A673 (cell line): Measurements from ENCODE around the gene SPSB3. TPM values are rescaled to one million over a fixed set of nuclear protein-coding genes. Genes with fewer than 3 reads are reported as not detected.

Source experiments
- BruUV-seq: library from RNA; stranded (reverse); fragments of 400-500 nt; replicated peaks from 2 replicates; lab custom pipeline; 2021; lab: Mats Ljungman, UMichigan
- CTCF ChIA-PET: fragments of 300-600 bp; sonication (Branson Sonifier 250); formaldehyde crosslinking; loops from one replicate; lab custom pipeline; 2022; ENCODE audit warnings: antibody characterized with exemption; lab: Charles Lee
- POLR2A ChIA-PET: fragments of 300-600 bp; sonication (Branson Sonifier 250); formaldehyde crosslinking; loops from one replicate; lab custom pipeline; 2022; ENCODE audit warnings: antibody characterized with exemption; ENCODE audit not compliant: low non-redundant PET; lab: Charles Lee
- DNase-seq: peaks from one replicate; pipeline ENCODE4 v3.0.0-alpha.2; 2015; ENCODE audit warnings: low spot score
- H3K27ac ChIP-seq: fragments of 200-600 bp; sonication (generic); 2 replicates; pipeline ENCODE4 v1.5.1; 2016; ENCODE audit warnings: mixed run types, low read depth, mild to moderate bottlenecking, mixed read lengths, antibody characterized with exemption, low read length; ENCODE audit not compliant: poor library complexity, severe bottlenecking
- H3K27me3 ChIP-seq: fragments of 200-600 bp; sonication (generic); replicated peaks from 2 replicates; pipeline ENCODE4 v1.6.1; 2017; ENCODE audit warnings: mixed run types, low read depth, mild to moderate bottlenecking, mixed read lengths, antibody characterized with exemption, low read length; ENCODE audit not compliant: insufficient read depth, poor library complexity
- H3K36me3 ChIP-seq: fragments of 200-600 bp; sonication (generic); 2 replicates; pipeline ENCODE4 v1.6.1; 2016; ENCODE audit warnings: mixed run types, mild to moderate bottlenecking, mixed read lengths, antibody characterized with exemption, low read length; ENCODE audit not compliant: insufficient read depth, poor library complexity, severe bottlenecking
- H3K4me1 ChIP-seq: fragments of 200-600 bp; sonication (generic); 2 replicates; pipeline ENCODE4 v1.6.1; 2017; ENCODE audit warnings: mixed run types, mild to moderate bottlenecking, mixed read lengths, antibody characterized with exemption, low read length; ENCODE audit not compliant: insufficient read depth, poor library complexity, severe bottlenecking
- H3K4me3 ChIP-seq: fragments of 200-600 bp; sonication (generic); 2 replicates; pipeline ENCODE4 v1.5.1; 2016; ENCODE audit warnings: low read depth, mixed run types, mild to moderate bottlenecking, mixed read lengths, low read length; ENCODE audit not compliant: poor library complexity, severe bottlenecking
- H3K9me3 ChIP-seq: fragments of 200-600 bp; sonication (generic); 2 replicates; pipeline ENCODE4 v1.6.1; 2016; ENCODE audit warnings: mixed run types, low read depth, mild to moderate bottlenecking, mixed read lengths, antibody characterized with exemption, low read length; ENCODE audit not compliant: poor library complexity, severe bottlenecking
- CTCF ChIP-seq: fragments of 300-800, 200-600 bp; sonication (generic); conservative IDR thresholded peaks from 2 replicates; pipeline ENCODE4 v1.5.1; 2017; ENCODE audit warnings: low read depth, mild to moderate bottlenecking, antibody characterized with exemption, low read length, moderate library complexity, mixed read lengths
- EZH2 ChIP-seq: fragments of 200-600 bp; sonication (generic); IDR thresholded peaks from 2 replicates; pipeline ENCODE4 v1.6.1; 2017; ENCODE audit warnings: borderline replicate concordance, low read depth, mild to moderate bottlenecking, mixed read lengths, antibody characterized with exemption, low read length; ENCODE audit not compliant: poor library complexity, severe bottlenecking
- intact Hi-C: fragments of 100-400 bp; cut with micrococcal nuclease; formaldehyde crosslinking; loops from one replicate; pipeline ENCODE4 v1.10.0; 2022; ENCODE audit not compliant: unreplicated experiment
- total RNA-seq: library from RNA; stranded (reverse); gene quantifications from 2 replicates; pipeline ENCODE4 v1.2.3, GENCODE V29; 2021

The SPSB3 gene
- total RNA-seq, 1 experiment from 2014 or later, result 15.0 TPM

GRCh38 chr16:1794908-1795666 is 12.7 kb upstream of the SPSB3 start:
- no peak for DNase-seq
- intact Hi-C loops, result no loop called here
- no peak for TF ChIP-seq EZH2
- TF ChIP-seq CTCF, result no peak
- no peak overlapping the region for H3K4me3 ChIP-seq
- H3K27ac ChIP-seq, result no peak overlapping the region
- H3K4me1 ChIP-seq, result no peaks in the 10 kb centered on the region
- POLR2A ChIA-PET, result no interaction called here
- no TSS peak for BruUV-seq
- H3K36me3 ChIP-seq, result no peaks in the 10 kb centered on the region
- CTCF ChIA-PET, result no interaction called here
- H3K9me3 ChIP-seq, result peaks cover 6% of the 10 kb centered on the region
- H3K27me3 ChIP-seq, result no peaks in the 10 kb centered on the region

GRCh38 chr16:1794221-1794871 is 12.0 kb upstream of the SPSB3 start:
- no peak for DNase-seq
- TF ChIP-seq CTCF, result no peak
- no peak for TF ChIP-seq EZH2

DNA sequence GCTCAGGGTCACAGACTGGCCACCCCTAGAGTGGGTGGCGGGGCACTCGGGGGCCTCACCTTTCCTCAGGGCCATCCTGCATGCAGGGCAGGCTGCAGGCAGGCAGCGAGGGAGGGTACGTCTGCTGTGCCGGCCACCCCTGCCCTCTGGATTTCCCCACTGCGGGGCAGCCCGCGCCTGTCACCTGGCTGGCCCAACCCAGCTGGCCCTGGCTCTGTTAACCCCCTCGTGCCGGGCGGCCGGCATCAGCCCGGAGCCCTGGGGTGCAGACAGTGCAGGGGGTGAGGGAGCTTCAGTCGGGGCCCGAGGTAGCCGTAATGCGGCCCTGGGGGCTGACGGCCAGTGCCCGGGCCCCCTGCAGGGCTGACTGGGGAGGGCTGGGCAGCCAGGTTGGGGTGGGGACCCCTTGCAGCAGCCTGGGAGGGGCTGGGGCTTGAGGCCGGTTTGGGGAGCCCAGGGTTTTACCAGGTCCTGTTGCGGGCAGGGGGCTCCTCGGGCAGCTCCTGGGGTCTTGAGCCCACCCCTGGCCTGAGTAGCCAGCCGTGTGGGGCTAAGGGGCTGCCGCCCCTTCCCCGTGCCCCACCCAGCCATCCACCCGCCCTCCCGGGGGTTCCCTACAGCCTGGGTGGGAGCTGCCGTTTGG is 11.3 kb upstream of the SPSB3 start, which contains the start of gene IGFALS:
TSS of gene IGFALS (minus strand) at position 128 of the 643 bp plus-strand sequence. CDS start at position 75, 53 bp downstream.
- BruUV-seq, result no TSS peak
- POLR2A ChIA-PET, result no interaction called here
- no peak for DNase-seq

More at GRCh38 chr16:1794221-1794871, 12.0 kb upstream of the SPSB3 start:
- no TSS peak for BruUV-seq
- Histone ChIP-seq H3K27me3 (no peaks in the 10 kb centered on the region), H3K4me3 (no peak overlapping the region), H3K9me3 (peaks cover 6% of the 10 kb centered on the region), H3K4me1 (no peaks in the 10 kb centered on the region), H3K27ac (no peak overlapping the region), H3K36me3 (peaks cover under 1% of the 10 kb centered on the region)
- intact Hi-C loops, result no loop called here
- CTCF ChIA-PET, result interaction anchor here (0.5 kb wide), 1 partner anchor 117 kb away, joined by 6 read pairs; no protein-coding TSS in a partner anchor
- POLR2A ChIA-PET, result no interaction called here

More for the DNA sequence above, 11.3 kb upstream of the SPSB3 start, which contains the start of gene IGFALS:
- no peaks in the 10 kb centered on the region for H3K27me3 ChIP-seq
- H3K4me3 ChIP-seq, result no peak within 1 kb of the TSS
- H3K27ac ChIP-seq, result no peak within 1 kb of the TSS
- H3K4me1 ChIP-seq, result no peaks in the 10 kb centered on the region
- no peak for TF ChIP-seq CTCF
- TF ChIP-seq EZH2, result no peak
- CTCF ChIA-PET, result interaction anchor here (0.5 kb wide), 1 partner anchor 117 kb away, joined by 6 read pairs; no protein-coding TSS in a partner anchor
- H3K9me3 ChIP-seq, result peaks cover 6% of the 10 kb centered on the region
- peaks cover 7% of the 10 kb centered on the region for H3K36me3 ChIP-seq
- intact Hi-C loops, result no loop called here
